ENCODE results near the gene SPINK4. TPM values are rescaled to one million over a fixed set of nuclear protein-coding genes. Genes with fewer than 3 reads are reported as not detected.
A peak's percentile ranks its signal among the peaks of the same experiment; 100 is the strongest.

The SPINK4 gene
- total RNA-seq, 2 experiments from 2014 or later, result not detected

DNA sequence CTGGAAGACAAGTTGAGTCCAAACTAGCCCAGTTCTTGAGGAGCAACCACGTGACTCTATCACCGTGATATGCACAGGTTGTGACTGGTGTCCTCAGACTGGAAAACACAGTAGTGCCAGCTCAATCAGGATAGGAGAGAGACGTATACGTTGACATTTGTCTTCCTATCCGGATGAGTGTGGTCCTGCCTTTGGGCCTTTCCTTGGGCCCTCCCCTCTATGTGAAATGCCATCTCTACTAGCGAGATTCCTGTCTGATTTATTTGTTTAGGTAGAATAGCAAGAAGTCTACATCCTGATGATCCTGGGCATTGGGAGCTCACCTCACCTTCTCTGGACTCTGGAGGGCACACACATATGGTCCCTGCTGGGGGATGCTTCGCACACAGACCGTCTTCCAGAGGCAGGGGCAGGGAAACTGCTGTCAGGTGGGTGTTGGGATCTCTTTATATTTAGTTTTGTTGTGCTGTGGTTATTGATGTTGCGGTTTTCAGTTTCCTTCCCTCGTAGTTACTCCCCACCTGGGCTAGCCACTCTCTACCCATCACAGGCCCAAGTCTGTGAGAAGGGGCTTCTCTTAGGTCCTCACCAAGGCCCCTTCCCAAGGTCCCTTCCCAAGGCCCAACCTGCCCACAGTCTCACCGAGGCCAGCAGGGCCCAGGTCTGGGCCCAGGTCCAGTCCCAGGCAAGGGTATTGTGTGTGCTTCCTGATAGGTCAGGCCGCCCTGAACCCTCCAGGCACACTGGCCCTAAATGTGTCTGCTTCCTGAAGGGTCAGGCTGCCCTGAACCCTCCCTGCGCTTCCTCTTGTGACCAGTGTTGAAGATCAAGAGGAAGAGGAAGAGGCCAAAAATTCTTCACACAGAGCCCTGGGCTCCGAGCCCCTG is 19.0 kb upstream of the SPINK4 start:
- Mint-ChIP-seq H3K4me1 (peaks cover 27% of the 10 kb centered on the region), H3K36me3 (ENCODE audit: low read depth) (no peaks in the 10 kb centered on the region), H3K4me3 (no peak overlapping the region), H3K27me3 (peaks cover 13% of the 10 kb centered on the region), H3K27ac (no peak overlapping the region), H3K9me3 (no peaks in the 10 kb centered on the region)
- no peak for DNase-seq
- ChIA-PET CTCF (no interaction called here), POLR2A (no interaction called here)

DNA sequence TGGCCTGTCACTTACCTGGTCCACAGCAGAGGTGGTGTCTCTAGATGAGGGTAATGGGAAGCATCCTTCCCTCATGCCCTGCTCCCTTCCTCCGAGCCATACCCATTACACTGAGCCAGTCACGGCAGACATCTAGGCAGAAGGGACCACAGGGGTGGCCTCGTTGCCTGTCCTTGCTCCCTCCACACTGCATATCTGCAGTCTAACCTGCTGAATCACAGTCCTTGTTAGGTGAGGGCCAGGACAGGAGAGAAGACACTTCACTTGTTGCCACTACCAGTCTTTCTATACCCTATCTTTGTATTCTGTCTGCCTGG is 18.4 kb upstream of the SPINK4 start:
- no peaks in the 10 kb centered on the region for H3K9me3 Mint-ChIP-seq
- H3K36me3 Mint-ChIP-seq (ENCODE audit: low read depth), result no peaks in the 10 kb centered on the region
- H3K27ac Mint-ChIP-seq, result no peak overlapping the region
- CTCF ChIA-PET, result no interaction called here
- DNase-seq, result no peak
- no peak overlapping the region for H3K4me3 Mint-ChIP-seq
- peaks cover 9% of the 10 kb centered on the region for H3K27me3 Mint-ChIP-seq
- peaks cover 33% of the 10 kb centered on the region for H3K4me1 Mint-ChIP-seq
- POLR2A ChIA-PET, result no interaction called here

DNA sequence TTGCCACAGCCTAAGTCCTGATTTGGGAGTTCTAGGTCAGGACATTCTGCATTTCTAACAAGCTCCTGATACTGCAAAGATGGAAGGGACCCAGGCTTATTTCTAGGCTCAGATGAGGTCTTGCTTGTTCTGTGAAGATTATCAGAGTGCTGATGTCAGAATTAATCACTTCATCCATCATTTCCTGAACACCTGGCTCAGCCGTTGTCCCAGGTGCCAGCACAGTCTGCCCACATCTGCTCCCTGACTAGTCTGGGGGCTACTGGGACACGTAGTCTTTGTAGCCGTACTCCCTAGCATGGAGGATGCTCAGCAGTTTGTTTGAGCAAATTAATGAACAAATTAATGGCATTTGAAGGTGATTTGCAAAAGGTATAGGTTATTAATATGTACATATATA is 17.9 kb upstream of the SPINK4 start:
- no peaks in the 10 kb centered on the region for H3K36me3 Mint-ChIP-seq (ENCODE audit: low read depth)
- CTCF ChIA-PET, result interaction anchor here (1.3 kb wide), 1 partner anchor 52 kb away, joined by 4 read pairs; no protein-coding TSS in a partner anchor

DNA sequence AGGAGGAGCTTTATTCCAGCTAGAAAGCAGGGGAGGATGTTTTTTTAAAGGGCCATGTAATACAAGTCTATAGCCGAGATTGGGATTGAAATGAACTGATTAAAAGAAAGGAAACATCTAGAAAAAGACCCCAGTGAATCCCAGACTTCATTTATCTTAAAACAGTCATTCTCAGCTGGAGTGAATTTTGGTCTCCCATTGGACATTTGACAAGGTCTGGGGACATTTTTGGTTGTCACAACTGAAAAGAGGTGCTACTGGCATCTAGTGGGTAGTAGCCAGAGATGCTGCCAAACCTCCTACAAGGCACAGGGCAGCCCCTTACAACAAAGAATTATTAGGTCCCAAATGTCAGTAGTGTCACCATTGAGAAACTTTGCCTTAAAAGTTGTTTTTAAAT is 16.3 kb upstream of the SPINK4 start:
- Mint-ChIP-seq H3K9me3 (no peaks in the 10 kb centered on the region), H3K4me1 (peaks cover 38% of the 10 kb centered on the region), H3K27ac (no peak overlapping the region), H3K27me3 (peaks cover 2% of the 10 kb centered on the region), H3K36me3 (ENCODE audit: low read depth) (no peaks in the 10 kb centered on the region), H3K4me3 (no peak overlapping the region)
- ChIA-PET CTCF (no interaction called here), POLR2A (no interaction called here)
- DNase-seq, result no peak

More for the DNA sequence above, 17.9 kb upstream of the SPINK4 start:
- peaks cover 6% of the 10 kb centered on the region for H3K27me3 Mint-ChIP-seq
- no peak overlapping the region for H3K27ac Mint-ChIP-seq
- no peak overlapping the region for H3K4me3 Mint-ChIP-seq
- no peaks in the 10 kb centered on the region for H3K9me3 Mint-ChIP-seq
- H3K4me1 Mint-ChIP-seq, result peaks cover 38% of the 10 kb centered on the region
- POLR2A ChIA-PET, result no interaction called here
- DNase-seq, result no peak

DNA sequence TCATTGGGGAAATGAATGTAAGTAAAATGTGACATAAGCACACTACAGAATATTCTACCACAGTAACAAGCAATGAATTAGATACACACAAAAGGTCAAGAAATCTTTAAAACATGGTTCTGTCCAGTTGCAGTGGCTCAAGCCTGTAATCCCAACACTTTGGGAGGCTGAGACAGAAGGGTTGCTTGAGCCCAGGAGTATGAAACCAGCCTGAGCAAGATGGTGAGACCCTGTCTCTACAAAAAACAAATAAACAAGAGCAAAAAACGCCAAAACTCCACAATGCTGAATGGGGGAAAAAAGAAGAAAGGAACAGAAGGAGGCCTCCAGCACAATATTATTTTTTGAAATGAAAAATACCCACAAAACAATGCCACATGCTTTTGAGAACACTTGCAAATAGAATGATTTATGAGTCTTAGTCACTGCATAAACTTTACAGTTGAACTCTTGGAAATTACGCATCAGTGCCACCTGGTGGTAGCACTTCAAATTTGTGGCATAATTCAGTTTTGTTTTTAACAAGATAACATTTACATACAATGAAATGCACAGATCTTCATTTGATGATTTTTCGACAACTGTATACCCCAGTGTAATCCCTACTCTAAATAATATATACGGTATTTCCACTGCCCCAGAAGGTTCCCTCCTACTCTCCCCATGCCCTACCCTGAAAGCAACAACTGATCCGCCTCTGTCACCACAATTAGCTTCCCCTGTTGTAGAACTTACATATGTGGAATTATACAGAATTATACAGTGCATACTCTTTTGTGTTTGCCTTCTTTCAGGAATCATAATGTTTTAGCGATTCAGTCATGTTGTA is 14.4 kb upstream of the SPINK4 start:
- peak overlapping the region; percentile 24 for H3K27ac Mint-ChIP-seq
- H3K27me3 Mint-ChIP-seq, result no peaks in the 10 kb centered on the region
- ChIA-PET CTCF (interaction anchor here (0.5 to 3.6 kb wide), 35 partner anchors 8 to 224 kb away, joined by 3 to 26 read pairs (median 4); partner anchors contain the start of genes APTX, B4GALT1 and SMU1), POLR2A (interaction anchor here (0.7 to 1.7 kb wide), 11 partner anchors 10 to 200 kb away, joined by 3 to 10 read pairs (median 3); partner anchors contain the start of genes B4GALT1, DNAJA1, NFX1 and SMU1)
- H3K4me1 Mint-ChIP-seq, result peaks cover 36% of the 10 kb centered on the region
- DNase-seq, result peak; percentile 79
- no peak overlapping the region for H3K4me3 Mint-ChIP-seq
- no peaks in the 10 kb centered on the region for H3K9me3 Mint-ChIP-seq
- no peaks in the 10 kb centered on the region for H3K36me3 Mint-ChIP-seq (ENCODE audit: low read depth)

DNA sequence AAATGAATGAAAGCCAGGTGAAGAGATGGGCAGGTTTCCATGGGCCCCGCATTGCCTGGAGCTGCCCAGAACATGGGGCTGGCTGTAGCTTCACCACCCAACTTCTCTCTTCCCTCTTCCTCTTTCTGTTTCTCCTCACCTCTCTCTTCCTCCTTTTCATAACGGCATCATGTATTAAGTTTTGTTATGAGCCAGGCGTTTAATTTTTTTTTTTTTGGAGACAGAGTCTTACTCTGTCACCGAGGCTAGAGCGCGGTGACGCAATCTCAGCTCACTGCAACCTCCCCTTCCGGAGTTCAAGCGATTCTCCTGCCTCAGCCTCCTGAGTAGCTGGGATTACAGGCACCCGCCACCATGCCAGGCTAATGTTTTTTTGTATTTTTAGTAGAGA is 13.0 kb upstream of the SPINK4 start:
- Mint-ChIP-seq H3K9me3 (no peaks in the 10 kb centered on the region), H3K4me1 (peaks cover 23% of the 10 kb centered on the region), H3K27ac (no peak overlapping the region), H3K4me3 (no peak overlapping the region), H3K27me3 (no peaks in the 10 kb centered on the region), H3K36me3 (ENCODE audit: low read depth) (no peaks in the 10 kb centered on the region)
- ChIA-PET POLR2A (interaction anchor here (1.0 to 1.7 kb wide), 7 partner anchors 9 to 202 kb away, joined by 3 to 10 read pairs (median 3); partner anchors contain the start of genes B4GALT1, DNAJA1 and SPINK4), CTCF (interaction anchor here (1.0 to 3.6 kb wide), 19 partner anchors 15 to 222 kb away, joined by 3 to 26 read pairs (median 5); partner anchors contain the start of genes B4GALT1 and SMU1)
- no peak for DNase-seq

DNA sequence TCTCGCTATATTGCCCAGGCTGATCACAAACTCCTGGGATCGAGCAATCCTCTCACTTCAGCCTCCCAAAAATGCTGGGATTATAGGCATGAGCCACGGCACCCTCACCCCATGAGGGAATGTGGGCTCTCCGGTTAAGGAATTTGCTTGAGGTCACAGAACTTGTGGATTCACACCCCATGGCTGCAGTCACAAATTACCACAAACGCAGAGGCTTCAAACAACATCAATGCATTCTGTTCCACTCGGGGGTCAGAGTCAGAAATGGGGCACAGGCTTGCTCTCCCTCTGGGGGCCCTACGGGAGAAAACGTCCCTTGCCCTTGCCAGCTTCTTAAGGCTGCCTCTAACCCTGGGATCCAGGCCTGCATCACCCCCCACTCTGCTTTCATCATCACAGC is 12.2 kb upstream of the SPINK4 start:
- ChIA-PET POLR2A (interaction anchor here (1.6 kb wide), 1 partner anchor 58 kb away, joined by 4 read pairs; no protein-coding TSS in a partner anchor), CTCF (interaction anchor here (3.6 kb wide), 1 partner anchor 148 kb away, joined by 26 read pairs; no protein-coding TSS in a partner anchor)
- no peak for DNase-seq
- H3K9me3 Mint-ChIP-seq, result no peaks in the 10 kb centered on the region
- H3K4me1 Mint-ChIP-seq, result peaks cover 23% of the 10 kb centered on the region
- no peak overlapping the region for H3K27ac Mint-ChIP-seq
- H3K27me3 Mint-ChIP-seq, result no peaks in the 10 kb centered on the region
- H3K36me3 Mint-ChIP-seq (ENCODE audit: low read depth), result no peaks in the 10 kb centered on the region
- H3K4me3 Mint-ChIP-seq, result no peak overlapping the region

DNA sequence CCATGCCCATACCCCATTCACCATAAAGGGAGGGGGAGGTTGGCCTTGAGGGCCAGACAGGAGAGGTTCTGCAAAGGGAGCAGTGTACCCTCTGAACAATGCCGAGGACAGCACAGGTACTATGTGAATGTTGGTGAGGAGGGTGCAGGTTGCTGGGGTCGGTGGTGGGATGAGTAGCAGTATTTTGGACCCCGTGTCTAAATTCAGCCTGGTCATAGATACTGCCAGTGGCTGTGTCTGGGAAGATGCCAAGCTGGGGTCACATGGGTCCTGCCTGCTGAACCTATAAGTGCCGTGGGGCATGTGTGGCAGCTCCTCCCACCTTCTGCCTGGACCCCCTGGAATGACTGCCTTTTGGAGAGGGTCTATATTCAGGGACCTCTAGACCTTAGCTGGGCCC is 11.4 kb upstream of the SPINK4 start:
- Mint-ChIP-seq H3K27ac (no peak overlapping the region), H3K4me3 (no peak overlapping the region), H3K4me1 (peaks cover 23% of the 10 kb centered on the region), H3K36me3 (ENCODE audit: low read depth) (no peaks in the 10 kb centered on the region), H3K27me3 (no peaks in the 10 kb centered on the region), H3K9me3 (no peaks in the 10 kb centered on the region)
- no peak for DNase-seq
- ChIA-PET CTCF (interaction anchor here (0.5 to 3.6 kb wide), 2 partner anchors 149 to 188 kb away, joined by 3 to 26 read pairs; no protein-coding TSS in a partner anchor), POLR2A (no interaction called here)

DNA sequence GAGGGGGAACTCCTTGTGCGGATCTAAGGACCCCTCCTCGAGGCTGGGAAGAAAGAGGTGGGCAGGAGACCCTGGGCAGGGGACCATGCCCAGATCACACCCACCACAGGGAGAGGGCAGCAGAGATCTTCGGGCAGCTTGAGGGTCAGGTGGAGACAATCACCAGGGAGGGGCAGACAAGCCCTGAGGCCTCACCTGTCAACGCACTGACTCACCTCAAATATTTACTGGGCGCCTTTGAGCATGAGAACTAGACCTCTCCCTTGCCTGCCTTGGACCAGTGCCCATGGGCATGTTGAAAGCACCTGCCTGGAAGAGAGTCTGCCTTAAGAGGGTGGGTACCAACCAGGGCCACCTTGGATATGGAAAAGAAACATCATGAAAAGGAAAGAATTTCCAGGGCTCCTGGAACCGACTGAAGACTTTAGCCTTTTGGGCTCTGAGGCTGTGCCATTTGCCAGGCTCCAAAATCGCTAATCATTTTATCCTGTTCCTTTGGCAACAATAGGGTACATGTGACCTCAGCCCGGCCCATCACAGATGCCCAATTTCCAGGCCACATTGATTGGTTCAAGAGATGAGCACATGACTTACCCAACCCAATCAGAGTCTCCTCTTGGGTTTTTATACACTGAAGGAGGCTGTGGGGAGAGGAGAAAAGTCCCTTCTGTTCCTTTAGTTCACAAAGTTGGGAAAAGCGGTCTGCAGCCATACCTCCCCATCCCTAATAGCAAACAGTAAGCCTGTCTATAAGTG is 10.4 kb upstream of the SPINK4 start:
- no peak overlapping the region for H3K27ac Mint-ChIP-seq
- H3K27me3 Mint-ChIP-seq, result peaks cover under 1% of the 10 kb centered on the region
- DNase-seq, result no peak
- H3K4me3 Mint-ChIP-seq, result no peak overlapping the region
- peaks cover 22% of the 10 kb centered on the region for H3K4me1 Mint-ChIP-seq
- no peaks in the 10 kb centered on the region for H3K36me3 Mint-ChIP-seq (ENCODE audit: low read depth)
- H3K9me3 Mint-ChIP-seq, result no peaks in the 10 kb centered on the region
- ChIA-PET POLR2A (no interaction called here), CTCF (no interaction called here)

DNA sequence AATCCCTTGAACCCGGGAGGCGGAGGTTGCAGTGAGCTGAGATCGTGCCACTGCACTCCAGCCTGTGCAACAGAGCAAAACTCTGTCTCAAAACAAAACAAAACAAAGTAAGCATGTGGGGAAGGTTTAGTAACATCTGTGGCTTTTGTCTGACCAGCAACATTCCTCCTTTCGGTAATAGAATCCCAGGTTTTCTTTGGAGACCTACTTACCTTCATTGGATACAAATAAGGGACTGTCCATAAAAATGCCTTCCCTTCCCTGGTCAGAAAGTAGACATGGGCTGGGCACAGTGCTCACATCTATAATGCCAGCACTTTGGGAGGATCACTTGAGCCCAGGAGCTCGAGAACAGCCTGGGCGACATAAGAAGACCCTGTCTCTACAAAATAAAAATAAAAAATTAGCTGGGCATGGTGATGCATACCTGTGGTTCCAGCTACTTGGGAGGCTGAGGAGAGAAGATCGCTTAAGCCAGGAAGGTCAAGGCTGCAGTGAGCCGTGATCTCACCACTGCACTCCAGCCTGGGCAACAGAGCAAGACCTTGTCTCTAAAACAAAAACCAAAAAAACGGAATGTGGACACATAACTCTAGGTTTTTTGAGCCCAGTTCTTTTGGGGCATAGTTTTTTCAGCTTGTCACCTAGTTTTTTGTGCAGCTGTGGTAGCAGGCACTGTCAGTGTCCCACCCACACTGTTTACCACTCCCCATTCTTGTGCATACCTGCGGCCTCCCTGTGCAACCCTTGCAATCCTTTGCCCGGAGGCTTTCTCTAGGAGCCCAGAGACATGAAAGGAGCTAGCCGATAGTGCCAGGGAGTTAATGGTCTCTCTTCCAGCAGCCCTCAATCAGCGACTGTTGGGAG is 9.0 kb upstream of the SPINK4 start:
- POLR2A ChIA-PET, result interaction anchor here (1.1 kb wide), 1 partner anchor 155 kb away, joined by 3 read pairs; no protein-coding TSS in a partner anchor
- Mint-ChIP-seq H3K27me3 (peaks cover 7% of the 10 kb centered on the region), H3K9me3 (no peaks in the 10 kb centered on the region), H3K27ac (no peak overlapping the region), H3K4me3 (no peak overlapping the region), H3K36me3 (ENCODE audit: low read depth) (no peaks in the 10 kb centered on the region), H3K4me1 (peaks cover 10% of the 10 kb centered on the region)
- DNase-seq, result no peak
- CTCF ChIA-PET, result interaction anchor here (1.3 kb wide), 1 partner anchor 10 kb away, joined by 3 read pairs; no protein-coding TSS in a partner anchor

DNA sequence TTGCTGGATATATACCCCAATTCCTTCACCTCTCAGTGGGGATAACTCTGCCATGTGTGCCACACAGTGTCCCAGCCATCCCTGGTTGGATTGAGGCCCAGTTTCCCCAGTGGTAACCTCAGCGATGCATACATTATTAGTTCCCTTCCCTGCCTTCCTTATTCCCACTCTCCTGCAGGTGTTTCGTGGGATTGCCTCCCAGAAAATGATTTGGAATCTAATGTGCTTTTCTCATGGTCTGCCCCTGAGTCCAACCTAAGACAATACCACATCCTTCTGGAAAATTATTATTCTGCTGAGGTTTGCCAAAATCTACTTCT is 8.4 kb upstream of the SPINK4 start:
- ChIA-PET POLR2A (interaction anchor here (1.1 kb wide), 1 partner anchor 156 kb away, joined by 3 read pairs; no protein-coding TSS in a partner anchor), CTCF (interaction anchor here (1.3 kb wide), 1 partner anchor 9 kb away, joined by 3 read pairs; no protein-coding TSS in a partner anchor)
- Mint-ChIP-seq H3K27me3 (peaks cover 8% of the 10 kb centered on the region), H3K36me3 (ENCODE audit: low read depth) (no peaks in the 10 kb centered on the region), H3K27ac (no peak overlapping the region), H3K4me1 (peaks cover 5% of the 10 kb centered on the region), H3K9me3 (no peaks in the 10 kb centered on the region), H3K4me3 (no peak overlapping the region)
- no peak for DNase-seq

DNA sequence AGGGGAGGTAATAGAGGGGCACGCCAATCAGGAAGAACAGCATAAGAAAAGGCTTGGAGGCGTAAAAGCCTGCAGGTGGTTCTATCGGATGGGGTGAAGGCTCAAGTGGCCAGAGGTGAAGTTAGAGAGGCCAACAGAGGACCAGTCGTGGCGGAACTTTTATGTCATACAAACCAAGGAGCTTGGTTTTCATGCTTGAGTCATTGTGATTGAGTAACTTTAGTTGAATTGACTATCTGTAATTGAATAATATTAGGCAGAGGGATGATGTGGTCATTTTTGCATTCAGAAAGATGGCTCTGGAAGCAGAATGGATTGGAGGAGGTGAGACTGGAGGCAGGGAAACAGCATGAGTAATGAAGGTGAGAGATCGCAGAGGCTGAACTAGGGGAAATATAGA is 7.2 kb upstream of the SPINK4 start:
- Mint-ChIP-seq H3K27ac (no peak overlapping the region), H3K36me3 (ENCODE audit: low read depth) (no peaks in the 10 kb centered on the region), H3K4me3 (no peak overlapping the region), H3K4me1 (no peaks in the 10 kb centered on the region), H3K27me3 (peaks cover 8% of the 10 kb centered on the region), H3K9me3 (no peaks in the 10 kb centered on the region)
- CTCF ChIA-PET, result interaction anchor here (1.1 to 1.5 kb wide), 2 partner anchors 8 to 62 kb away, joined by 3 read pairs; no protein-coding TSS in a partner anchor
- DNase-seq, result no peak
- POLR2A ChIA-PET, result interaction anchor here (1.2 to 1.8 kb wide), 2 partner anchors 26 to 65 kb away, joined by 3 to 4 read pairs; no protein-coding TSS in a partner anchor

Measured in activated CD4-positive, alpha-beta memory T cell treated with anti-CD3 and anti-CD28 coated beads, Interleukin-2, amount 10 ng/mL, durations not matched to agents 7 days and 5 days (primary cell).